ENCODE results near the gene NRSN2.

- TF ChIP-seq, protein P1, sequence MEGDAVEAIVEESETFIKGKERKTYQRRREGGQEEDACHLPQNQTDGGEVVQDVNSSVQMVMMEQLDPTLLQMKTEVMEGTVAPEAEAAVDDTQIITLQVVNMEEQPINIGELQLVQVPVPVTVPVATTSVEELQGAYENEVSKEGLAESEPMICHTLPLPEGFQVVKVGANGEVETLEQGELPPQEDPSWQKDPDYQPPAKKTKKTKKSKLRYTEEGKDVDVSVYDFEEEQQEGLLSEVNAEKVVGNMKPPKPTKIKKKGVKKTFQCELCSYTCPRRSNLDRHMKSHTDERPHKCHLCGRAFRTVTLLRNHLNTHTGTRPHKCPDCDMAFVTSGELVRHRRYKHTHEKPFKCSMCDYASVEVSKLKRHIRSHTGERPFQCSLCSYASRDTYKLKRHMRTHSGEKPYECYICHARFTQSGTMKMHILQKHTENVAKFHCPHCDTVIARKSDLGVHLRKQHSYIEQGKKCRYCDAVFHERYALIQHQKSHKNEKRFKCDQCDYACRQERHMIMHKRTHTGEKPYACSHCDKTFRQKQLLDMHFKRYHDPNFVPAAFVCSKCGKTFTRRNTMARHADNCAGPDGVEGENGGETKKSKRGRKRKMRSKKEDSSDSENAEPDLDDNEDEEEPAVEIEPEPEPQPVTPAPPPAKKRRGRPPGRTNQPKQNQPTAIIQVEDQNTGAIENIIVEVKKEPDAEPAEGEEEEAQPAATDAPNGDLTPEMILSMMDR (IDR thresholded peaks at IDR 0.05), result no peak
- TF ChIP-seq, protein P2, sequence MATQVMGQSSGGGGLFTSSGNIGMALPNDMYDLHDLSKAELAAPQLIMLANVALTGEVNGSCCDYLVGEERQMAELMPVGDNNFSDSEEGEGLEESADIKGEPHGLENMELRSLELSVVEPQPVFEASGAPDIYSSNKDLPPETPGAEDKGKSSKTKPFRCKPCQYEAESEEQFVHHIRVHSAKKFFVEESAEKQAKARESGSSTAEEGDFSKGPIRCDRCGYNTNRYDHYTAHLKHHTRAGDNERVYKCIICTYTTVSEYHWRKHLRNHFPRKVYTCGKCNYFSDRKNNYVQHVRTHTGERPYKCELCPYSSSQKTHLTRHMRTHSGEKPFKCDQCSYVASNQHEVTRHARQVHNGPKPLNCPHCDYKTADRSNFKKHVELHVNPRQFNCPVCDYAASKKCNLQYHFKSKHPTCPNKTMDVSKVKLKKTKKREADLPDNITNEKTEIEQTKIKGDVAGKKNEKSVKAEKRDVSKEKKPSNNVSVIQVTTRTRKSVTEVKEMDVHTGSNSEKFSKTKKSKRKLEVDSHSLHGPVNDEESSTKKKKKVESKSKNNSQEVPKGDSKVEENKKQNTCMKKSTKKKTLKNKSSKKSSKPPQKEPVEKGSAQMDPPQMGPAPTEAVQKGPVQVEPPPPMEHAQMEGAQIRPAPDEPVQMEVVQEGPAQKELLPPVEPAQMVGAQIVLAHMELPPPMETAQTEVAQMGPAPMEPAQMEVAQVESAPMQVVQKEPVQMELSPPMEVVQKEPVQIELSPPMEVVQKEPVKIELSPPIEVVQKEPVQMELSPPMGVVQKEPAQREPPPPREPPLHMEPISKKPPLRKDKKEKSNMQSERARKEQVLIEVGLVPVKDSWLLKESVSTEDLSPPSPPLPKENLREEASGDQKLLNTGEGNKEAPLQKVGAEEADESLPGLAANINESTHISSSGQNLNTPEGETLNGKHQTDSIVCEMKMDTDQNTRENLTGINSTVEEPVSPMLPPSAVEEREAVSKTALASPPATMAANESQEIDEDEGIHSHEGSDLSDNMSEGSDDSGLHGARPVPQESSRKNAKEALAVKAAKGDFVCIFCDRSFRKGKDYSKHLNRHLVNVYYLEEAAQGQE (IDR thresholded peaks at IDR 0.05; ENCODE audit: insufficient read depth in 1 of 2, low read depth in 2 of 2, low read length in 1 of 2), result no peak
- no peak for TF ChIP-seq SIN3A (IDR thresholded peaks at IDR 0.05; ENCODE audit: borderline replicate concordance, insufficient read depth, low read depth, low read length)
Observed at GRCh38 chr20:389220-389619, 42.3 kb downstream of the NRSN2 start.
